Gastroesophageal sphincter (tissue), 3 donors: Measurements from ENCODE around the gene OSGIN1.

ENCODE experiments used
- EP300 ChIP-seq: sonication (generic); formaldehyde crosslinking; IDR thresholded peaks from one replicate; pipeline ENCODE4 v1.6.1; 2017; ENCODE audit warnings: antibody characterized with exemption, mild to moderate bottlenecking
- POLR2AphosphoS5 ChIP-seq: sonication (generic); formaldehyde crosslinking; IDR thresholded peaks from one replicate; pipeline ENCODE4 v1.6.1; 2017; ENCODE audit warnings: antibody characterized with exemption
- TF ChIP-seq, protein P1 (sequence below), 4 experiments: fragments of 200-600 bp in 2 of 4; fragments of 450-650 bp in 2 of 4; sonication (generic) in 1 of 4; IDR thresholded peaks; one replicate each; pipeline ENCODE4 v1.5.1; 2017 to 2019; ENCODE audit warnings: antibody characterized with exemption in 4 of 4, mild to moderate bottlenecking in 2 of 4, moderate library complexity in 2 of 4

DNA sequence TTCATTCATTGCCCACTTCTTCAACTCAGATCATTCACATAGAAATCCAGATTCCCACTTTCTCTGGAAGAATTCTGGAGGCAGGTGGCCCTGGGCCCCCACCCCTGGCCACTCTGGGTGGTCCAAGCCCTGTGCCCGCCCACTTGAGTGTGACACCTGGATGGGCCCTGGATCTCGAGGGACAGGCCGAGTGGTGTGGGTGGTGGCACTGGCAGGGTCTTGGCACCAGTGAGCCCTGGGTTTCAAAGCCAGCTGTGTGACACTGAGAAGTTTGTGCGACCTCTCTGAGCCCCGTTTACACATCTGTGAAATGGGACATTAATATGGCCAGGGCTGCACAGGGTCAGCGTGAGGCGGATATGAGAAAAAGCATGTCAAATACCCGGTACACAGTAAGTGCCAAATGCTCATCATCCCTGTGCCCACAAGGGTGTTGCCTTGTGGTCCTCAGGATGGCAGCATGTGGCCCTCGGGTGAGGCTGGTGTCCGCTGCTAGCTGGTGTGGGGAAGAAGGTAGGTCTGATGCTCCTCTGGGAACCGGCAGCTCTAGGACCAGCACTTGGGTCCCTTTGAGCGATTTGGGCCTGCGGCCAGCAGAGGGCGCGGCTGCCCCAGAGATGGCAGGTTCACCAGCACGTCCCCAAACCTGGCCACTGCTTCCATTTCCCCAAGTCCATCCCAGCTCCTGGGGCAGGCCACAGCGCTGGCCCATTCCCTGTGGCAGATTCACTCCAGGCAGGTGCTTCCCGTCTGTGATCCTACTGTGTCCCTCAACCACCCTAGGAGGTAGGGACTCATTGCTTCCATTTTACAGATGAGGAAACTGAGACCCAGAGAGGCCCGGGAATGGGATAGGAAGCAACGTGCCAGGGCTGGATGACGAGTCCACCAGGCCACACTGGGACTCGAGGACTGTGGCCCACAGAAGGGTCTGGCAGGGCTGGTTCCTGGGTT is 3.6 kb downstream of the OSGIN1 start:
- no peak for TF ChIP-seq EP300
- TF ChIP-seq, protein P1, sequence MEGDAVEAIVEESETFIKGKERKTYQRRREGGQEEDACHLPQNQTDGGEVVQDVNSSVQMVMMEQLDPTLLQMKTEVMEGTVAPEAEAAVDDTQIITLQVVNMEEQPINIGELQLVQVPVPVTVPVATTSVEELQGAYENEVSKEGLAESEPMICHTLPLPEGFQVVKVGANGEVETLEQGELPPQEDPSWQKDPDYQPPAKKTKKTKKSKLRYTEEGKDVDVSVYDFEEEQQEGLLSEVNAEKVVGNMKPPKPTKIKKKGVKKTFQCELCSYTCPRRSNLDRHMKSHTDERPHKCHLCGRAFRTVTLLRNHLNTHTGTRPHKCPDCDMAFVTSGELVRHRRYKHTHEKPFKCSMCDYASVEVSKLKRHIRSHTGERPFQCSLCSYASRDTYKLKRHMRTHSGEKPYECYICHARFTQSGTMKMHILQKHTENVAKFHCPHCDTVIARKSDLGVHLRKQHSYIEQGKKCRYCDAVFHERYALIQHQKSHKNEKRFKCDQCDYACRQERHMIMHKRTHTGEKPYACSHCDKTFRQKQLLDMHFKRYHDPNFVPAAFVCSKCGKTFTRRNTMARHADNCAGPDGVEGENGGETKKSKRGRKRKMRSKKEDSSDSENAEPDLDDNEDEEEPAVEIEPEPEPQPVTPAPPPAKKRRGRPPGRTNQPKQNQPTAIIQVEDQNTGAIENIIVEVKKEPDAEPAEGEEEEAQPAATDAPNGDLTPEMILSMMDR (IDR thresholded peaks at IDR 0.05), result peak in 3 of 4 experiments; percentile 47 to 80 (median 66)
- TF ChIP-seq POLR2AphosphoS5, result no peak
